ENCODE data around the gene ENTHD1. TPM values are rescaled to one million over a fixed set of nuclear protein-coding genes. Genes with fewer than 3 reads are reported as not detected.
"Not testable (repeated sequence)": the region's sequence is repeated elsewhere in the genome, so short reads cannot be mapped to it uniquely, and the experiment has no call there.

ENTHD1 gene
- total RNA-seq, 2 experiments from 2014 or later, result 0.41 to 0.95 TPM

DNA sequence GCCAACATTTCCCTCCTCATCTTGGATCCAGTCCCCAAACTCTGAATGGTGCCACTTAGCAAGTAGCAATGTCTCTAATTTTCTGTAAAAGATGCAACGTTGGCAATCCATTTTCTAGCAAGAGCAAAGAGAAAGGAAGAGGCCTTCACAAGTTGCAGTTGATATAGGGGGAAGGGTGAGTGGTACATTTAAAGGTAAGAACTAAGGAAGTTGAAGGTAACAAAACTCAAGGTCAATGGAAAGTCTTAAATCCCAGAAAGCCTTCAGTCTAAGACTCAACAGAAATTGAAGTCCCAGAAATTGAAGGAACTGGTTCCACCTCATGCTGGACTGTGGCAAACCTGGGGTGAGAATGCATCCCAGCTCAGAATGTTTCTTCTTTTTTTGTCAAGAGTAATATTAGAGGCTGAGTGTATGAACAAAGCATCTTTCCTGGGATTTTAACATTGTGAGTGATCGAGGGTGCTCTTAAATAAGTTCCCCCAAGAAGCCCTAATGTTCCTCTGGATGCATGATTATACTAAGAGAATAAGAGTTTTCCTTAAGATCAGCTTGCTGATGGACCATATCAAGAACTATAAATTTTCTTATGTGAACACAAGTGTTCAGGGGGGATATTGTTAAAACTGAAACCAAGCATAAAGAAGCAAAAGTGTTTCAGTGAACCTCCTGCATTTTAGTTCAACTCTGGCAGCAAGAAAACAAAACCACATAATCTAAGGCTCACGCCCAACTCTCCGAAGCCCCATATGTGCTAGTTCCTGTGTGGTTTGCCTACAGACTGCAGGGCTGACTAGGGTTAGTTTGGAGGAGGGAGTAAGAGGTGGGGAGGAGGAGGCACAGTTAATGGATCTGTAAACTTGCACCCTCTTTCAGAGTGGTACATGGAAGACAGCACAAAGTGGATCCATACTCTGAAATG, 7.0 kb upstream of the ENTHD1 start, which contains the start of gene GRAP2:
GRAP2 (plus strand) TSS at position 779 of the 922 bp plus-strand sequence. CDS start 46,023 bp downstream, outside the sequence.
- intact Hi-C loops (cut with micrococcal nuclease), result loop anchor here (1.0 to 10.0 kb wide), 4 partner anchors 10 to 586 kb away; partner anchors contain the start of gene RPL3
- peak; percentile 80 for DNase-seq
- CTCF ChIA-PET, result interaction anchor here (0.6 to 3.2 kb wide), 6 partner anchors 16 to 372 kb away, joined by 3 to 10 read pairs (median 4); no protein-coding TSS in a partner anchor
- Mint-ChIP-seq H3K27me3 (no peaks in the 10 kb centered on the region), H3K4me1 (ENCODE audit: low read depth) (peaks cover 18% of the 10 kb centered on the region), H3K4me3 (peak within 1 kb of the TSS; percentile 84), H3K36me3 (peaks cover 11% of the 10 kb centered on the region), H3K27ac (peak within 1 kb of the TSS; percentile 93), H3K9me3 (no peaks in the 10 kb centered on the region)
- POLR2A ChIA-PET, result interaction anchor here (1.2 to 1.8 kb wide), 2 partner anchors 9 to 60 kb away, joined by 4 read pairs; no protein-coding TSS in a partner anchor

DNA sequence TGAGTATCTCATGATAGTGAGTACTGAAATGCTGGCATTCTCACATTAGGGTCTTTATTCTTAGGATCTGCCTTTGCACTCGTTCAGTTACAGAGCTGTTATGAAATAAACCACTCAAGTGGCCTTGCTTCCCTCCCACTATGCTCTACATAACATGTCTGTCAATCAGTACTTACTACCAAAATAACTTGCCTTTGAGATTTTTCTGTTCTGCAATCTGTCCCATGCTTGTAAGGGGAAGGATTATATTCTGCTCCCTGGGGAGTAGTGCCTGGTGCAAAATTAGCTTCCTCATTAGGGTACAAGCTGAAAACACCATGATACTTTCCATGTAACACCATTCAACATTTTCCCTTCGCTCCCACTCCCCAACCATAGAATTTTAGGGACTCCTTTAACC, 5.4 kb upstream of the ENTHD1 start:
- ChIA-PET POLR2A (interaction anchor here (1.1 kb wide), 1 partner anchor 59 kb away, joined by 3 read pairs; no protein-coding TSS in a partner anchor), CTCF (interaction anchor here (1.0 to 3.2 kb wide), 4 partner anchors 36 to 364 kb away, joined by 3 to 10 read pairs (median 4); no protein-coding TSS in a partner anchor)
- H3K4me1 Mint-ChIP-seq (ENCODE audit: low read depth), result peaks cover 18% of the 10 kb centered on the region
- no peak for DNase-seq
- intact Hi-C loops (cut with micrococcal nuclease), result no loop called here
- no peak overlapping the region for H3K27ac Mint-ChIP-seq
- no peaks in the 10 kb centered on the region for H3K9me3 Mint-ChIP-seq
- H3K36me3 Mint-ChIP-seq, result peaks cover 10% of the 10 kb centered on the region
- H3K27me3 Mint-ChIP-seq, result no peaks in the 10 kb centered on the region
- H3K4me3 Mint-ChIP-seq, result no peak overlapping the region

DNA sequence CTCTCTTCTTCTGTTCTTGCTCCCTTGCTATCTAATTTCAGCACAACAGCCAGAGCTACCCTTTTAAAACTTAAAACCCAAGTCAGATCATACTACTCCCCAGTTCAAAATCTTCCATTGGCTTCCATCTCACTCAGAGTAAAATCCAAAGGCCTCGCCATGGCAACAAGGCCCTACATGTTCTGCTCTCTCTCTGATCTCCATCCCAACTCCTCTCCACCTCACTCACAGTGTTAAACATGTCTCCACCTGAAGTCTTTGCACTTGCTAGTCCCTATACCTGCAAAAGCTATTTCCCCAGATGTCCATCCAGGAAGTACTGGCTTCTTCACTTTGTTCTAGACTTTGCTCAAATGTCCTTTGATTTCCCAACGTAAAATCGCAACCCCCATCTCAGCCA, 4.3 kb upstream of the ENTHD1 start:
- no peak overlapping the region for H3K27ac Mint-ChIP-seq
- POLR2A ChIA-PET, result no interaction called here
- no peak overlapping the region for H3K4me3 Mint-ChIP-seq
- intact Hi-C loops (cut with micrococcal nuclease), result no loop called here
- no peaks in the 10 kb centered on the region for H3K9me3 Mint-ChIP-seq
- H3K36me3 Mint-ChIP-seq, result peaks cover 10% of the 10 kb centered on the region
- peaks cover 20% of the 10 kb centered on the region for H3K4me1 Mint-ChIP-seq (ENCODE audit: low read depth)
- DNase-seq, result no peak
- CTCF ChIA-PET, result interaction anchor here (1.4 to 1.8 kb wide), 2 partner anchors 44 to 127 kb away, joined by 3 to 7 read pairs; no protein-coding TSS in a partner anchor
- H3K27me3 Mint-ChIP-seq, result no peaks in the 10 kb centered on the region

DNA sequence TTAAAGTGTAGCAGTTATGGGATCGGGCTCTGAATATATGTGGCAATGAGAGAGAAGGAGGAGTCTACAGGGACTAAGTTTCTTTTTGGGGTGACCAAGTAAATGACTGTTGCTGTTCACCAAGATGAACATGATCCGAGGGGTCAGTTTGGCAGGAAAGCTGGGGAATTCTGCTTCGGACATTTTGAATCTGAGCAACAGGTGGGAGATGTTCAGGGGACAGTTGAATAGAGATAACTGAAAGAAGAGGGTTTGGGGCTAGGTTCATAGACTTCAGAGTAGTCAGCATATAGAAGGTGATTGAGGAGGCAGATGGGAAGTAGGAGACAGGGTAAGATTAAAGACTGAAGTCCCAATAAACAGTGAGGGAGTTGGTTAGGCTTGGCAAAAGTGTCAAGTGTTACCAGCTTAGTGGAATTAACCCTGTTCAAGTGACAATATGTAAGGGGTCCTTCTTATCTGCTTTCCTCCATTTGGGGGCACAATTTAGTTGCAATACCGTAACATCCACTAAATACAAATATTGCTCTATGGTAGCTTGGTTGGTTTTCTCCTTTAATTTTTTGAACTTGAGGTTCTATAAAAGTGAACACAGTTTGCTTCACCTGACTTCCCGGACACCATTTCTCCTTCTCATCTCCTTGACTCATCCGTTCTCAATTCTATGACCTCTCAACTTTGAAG, 2.9 kb upstream of the ENTHD1 start:
- ChIA-PET POLR2A (interaction anchor here (0.5 kb wide), 1 partner anchor 39 kb away, joined by 3 read pairs; no protein-coding TSS in a partner anchor), CTCF (interaction anchor here (1.0 to 1.8 kb wide), 3 partner anchors 128 to 361 kb away, joined by 3 to 7 read pairs (median 3); no protein-coding TSS in a partner anchor)
- Mint-ChIP-seq H3K4me1 (ENCODE audit: low read depth) (peaks cover 30% of the 10 kb centered on the region), H3K27me3 (no peaks in the 10 kb centered on the region), H3K4me3 (no peak overlapping the region), H3K36me3 (peaks cover under 1% of the 10 kb centered on the region), H3K9me3 (no peaks in the 10 kb centered on the region), H3K27ac (no peak overlapping the region)
- intact Hi-C loops (cut with micrococcal nuclease), result no loop called here
- DNase-seq, result no peak

DNA sequence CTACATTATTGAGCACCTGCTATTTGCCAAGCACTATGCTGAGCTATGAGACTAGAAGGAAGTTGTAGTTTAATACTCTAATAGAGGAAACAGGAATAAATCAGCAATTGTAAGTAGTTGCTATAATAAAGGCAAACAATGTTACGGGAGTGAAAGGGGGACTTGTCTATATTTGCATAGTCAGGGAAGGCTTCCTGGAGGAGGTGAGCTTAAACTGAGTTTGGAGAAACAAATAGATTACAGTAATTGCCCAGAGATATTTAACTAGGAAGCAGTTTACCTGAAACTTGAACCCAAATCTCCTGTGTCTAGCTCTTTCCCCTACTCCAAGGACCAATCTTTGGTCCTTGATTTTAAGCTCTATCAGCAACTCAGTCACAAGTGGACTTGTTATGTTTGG, 2.1 kb upstream of the ENTHD1 start:
- H3K4me1 Mint-ChIP-seq (ENCODE audit: low read depth), result peaks cover 27% of the 10 kb centered on the region
- H3K27me3 Mint-ChIP-seq, result no peaks in the 10 kb centered on the region
- POLR2A ChIA-PET, result no interaction called here
- intact Hi-C loops (cut with micrococcal nuclease), result no loop called here
- CTCF ChIA-PET, result interaction anchor here (0.7 to 1.1 kb wide), 2 partner anchors 129 to 141 kb away, joined by 3 read pairs; no protein-coding TSS in a partner anchor
- H3K36me3 Mint-ChIP-seq, result no peaks in the 10 kb centered on the region
- H3K27ac Mint-ChIP-seq, result no peak overlapping the region
- no peak for DNase-seq
- no peaks in the 10 kb centered on the region for H3K9me3 Mint-ChIP-seq
- no peak overlapping the region for H3K4me3 Mint-ChIP-seq

DNA sequence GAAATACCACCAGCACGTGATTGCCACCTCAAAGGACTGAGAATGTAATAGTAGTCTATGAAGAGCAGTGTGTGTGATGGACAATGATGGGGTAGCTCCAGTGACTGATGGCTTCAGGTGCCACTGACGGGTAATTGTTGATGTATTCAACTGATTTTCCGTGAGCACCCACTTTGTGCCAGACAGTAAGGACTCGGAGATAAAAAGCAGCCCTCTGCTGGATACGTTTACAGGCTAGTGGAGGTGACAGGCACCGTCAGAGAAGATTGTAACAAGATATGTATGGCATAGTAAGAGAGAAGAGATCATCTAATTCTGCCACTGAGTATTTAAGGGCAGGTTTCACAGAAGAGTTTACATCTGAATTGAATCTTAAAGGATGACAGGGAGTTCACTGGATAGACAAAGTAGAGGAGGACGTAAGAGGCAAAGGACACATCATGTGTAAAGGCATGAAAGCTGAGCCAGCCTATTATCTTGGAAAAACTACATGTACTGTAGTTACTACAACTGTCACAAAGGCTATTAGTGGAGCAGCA, 1.1 kb upstream of the ENTHD1 start:
- no peaks in the 10 kb centered on the region for H3K9me3 Mint-ChIP-seq
- H3K27me3 Mint-ChIP-seq, result no peaks in the 10 kb centered on the region
- CTCF ChIA-PET, result no interaction called here
- H3K4me1 Mint-ChIP-seq (ENCODE audit: low read depth), result peaks cover 18% of the 10 kb centered on the region
- intact Hi-C loops (cut with micrococcal nuclease), result no loop called here
- H3K4me3 Mint-ChIP-seq, result no peak overlapping the region
- H3K27ac Mint-ChIP-seq, result no peak overlapping the region
- POLR2A ChIA-PET, result no interaction called here
- DNase-seq, result no peak
- H3K36me3 Mint-ChIP-seq, result no peaks in the 10 kb centered on the region

DNA sequence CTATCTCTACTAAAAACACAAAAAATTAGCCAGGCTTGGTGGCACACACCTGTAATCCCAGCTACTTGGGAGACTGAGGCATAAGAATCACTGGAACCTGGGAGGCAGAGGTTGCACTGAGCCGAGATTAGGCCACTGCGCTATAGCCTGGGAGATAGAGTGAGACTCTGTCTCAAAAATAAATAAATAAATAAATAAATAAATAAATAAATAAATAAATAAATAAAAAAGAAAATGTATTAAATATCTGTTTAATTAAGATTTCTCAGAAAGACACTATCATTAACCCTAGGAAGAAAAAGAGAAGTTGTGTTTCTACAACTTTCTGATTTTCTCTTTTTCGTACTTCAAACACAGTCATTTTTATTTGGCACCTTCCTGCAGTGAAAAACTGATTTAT, 3.6 kb downstream of the ENTHD1 start:
- H3K27ac Mint-ChIP-seq; H3K4me3 Mint-ChIP-seq; intact Hi-C loops (cut with micrococcal nuclease); POLR2A ChIA-PET; DNase-seq; H3K27me3 Mint-ChIP-seq; H3K9me3 Mint-ChIP-seq; H3K36me3 Mint-ChIP-seq: not testable (repeated sequence)
- peaks cover 12% of the 10 kb centered on the region for H3K4me1 Mint-ChIP-seq (ENCODE audit: low read depth)
- CTCF ChIA-PET, result interaction anchor here (1.0 kb wide), 1 partner anchor 135 kb away, joined by 3 read pairs; no protein-coding TSS in a partner anchor

DNA sequence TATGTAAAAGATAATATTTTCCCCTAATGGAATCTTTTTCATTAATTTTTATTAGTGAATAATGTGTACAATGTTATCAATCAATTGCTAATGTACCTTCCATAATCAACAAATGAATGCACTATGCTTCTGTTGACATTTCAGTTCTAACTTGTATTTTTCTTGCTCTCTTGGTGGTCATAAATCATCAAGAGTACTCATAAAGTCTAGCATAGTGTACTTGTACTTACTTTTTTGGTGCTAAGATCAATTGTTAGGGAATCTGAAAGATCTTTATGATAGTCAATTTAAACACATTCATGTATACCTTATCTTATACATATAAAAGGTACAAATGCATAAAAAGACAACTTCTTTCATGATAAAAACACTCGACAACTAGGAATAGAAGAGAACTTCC, 10.5 kb downstream of the ENTHD1 start:
- Mint-ChIP-seq H3K9me3 (no peaks in the 10 kb centered on the region), H3K27me3 (no peaks in the 10 kb centered on the region), H3K4me1 (ENCODE audit: low read depth) (peaks cover 2% of the 10 kb centered on the region), H3K4me3 (no peak overlapping the region), H3K27ac (no peak overlapping the region), H3K36me3 (no peaks in the 10 kb centered on the region)
- POLR2A ChIA-PET, result no interaction called here
- DNase-seq, result no peak
- CTCF ChIA-PET, result no interaction called here
- intact Hi-C loops (cut with micrococcal nuclease), result no loop called here

DNA sequence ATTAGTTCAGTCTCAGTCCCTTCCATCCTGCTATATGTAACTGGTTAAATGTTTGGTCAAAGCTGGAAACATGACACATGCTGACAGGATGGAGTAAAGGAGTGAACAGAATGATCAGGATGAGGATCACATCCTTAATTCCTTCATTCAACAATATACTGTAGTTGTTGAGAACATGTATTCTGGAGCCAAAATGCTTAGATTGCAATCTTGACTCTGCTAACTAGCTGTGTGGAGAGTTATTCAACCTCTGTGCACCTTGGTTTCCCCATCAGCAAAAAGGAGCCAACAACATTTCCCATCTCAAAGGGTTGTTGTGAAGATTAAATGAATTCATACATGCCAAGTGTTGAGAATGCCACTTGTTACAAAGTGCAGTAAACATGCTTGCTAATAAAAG, 12.8 kb downstream of the ENTHD1 start:
- no peaks in the 10 kb centered on the region for H3K9me3 Mint-ChIP-seq
- no peak overlapping the region for H3K4me3 Mint-ChIP-seq
- H3K4me1 Mint-ChIP-seq (ENCODE audit: low read depth), result peaks cover 4% of the 10 kb centered on the region
- no peaks in the 10 kb centered on the region for H3K36me3 Mint-ChIP-seq
- no peak for DNase-seq
- intact Hi-C loops (cut with micrococcal nuclease), result no loop called here
- no peak overlapping the region for H3K27ac Mint-ChIP-seq
- POLR2A ChIA-PET, result no interaction called here
- CTCF ChIA-PET, result no interaction called here
- no peaks in the 10 kb centered on the region for H3K27me3 Mint-ChIP-seq

DNA sequence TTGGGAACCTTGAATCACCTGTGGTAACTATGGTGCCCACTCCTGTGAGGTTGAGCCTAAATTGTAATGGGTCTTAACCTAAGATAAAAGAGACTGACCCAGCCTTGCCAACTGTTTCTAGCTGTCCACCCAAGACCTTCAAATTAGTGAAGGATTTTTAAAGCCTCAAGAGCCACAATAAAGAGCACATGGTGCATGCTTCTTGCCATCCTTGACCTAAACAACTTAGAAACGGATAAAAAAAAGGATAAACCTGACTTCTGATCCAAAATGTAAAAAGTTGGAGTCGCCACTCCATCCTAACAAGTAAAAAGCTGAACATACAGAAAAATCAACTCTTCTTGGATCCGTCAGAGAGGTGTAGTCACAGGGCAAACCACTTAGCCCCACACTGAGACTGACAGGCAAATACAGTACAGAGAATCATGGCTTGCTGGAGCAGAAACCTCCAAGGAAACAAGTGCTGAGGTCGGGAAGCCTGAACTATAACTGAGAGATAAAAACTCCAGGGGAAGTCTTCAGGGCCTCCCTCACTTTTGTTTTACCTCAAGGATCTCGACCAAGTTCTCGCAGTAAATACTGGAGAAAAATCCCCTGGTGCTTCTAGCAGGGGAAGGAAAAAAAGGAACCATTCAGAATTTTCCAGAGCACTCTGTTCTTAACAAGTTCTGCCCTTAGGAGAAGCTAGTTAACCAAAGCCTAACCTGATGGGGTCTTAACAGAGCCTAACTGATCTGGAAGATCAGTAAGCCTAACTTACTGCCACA, 16.3 kb downstream of the ENTHD1 start:
- Mint-ChIP-seq H3K27me3 (no peaks in the 10 kb centered on the region), H3K36me3 (no peaks in the 10 kb centered on the region), H3K27ac (no peak overlapping the region), H3K4me1 (ENCODE audit: low read depth) (peaks cover 11% of the 10 kb centered on the region), H3K4me3 (no peak overlapping the region), H3K9me3 (no peaks in the 10 kb centered on the region)
- DNase-seq, result no peak
- POLR2A ChIA-PET, result interaction anchor here (0.6 kb wide), 1 partner anchor 18 kb away, joined by 3 read pairs; no protein-coding TSS in a partner anchor
- CTCF ChIA-PET, result no interaction called here
- intact Hi-C loops (cut with micrococcal nuclease), result no loop called here

DNA sequence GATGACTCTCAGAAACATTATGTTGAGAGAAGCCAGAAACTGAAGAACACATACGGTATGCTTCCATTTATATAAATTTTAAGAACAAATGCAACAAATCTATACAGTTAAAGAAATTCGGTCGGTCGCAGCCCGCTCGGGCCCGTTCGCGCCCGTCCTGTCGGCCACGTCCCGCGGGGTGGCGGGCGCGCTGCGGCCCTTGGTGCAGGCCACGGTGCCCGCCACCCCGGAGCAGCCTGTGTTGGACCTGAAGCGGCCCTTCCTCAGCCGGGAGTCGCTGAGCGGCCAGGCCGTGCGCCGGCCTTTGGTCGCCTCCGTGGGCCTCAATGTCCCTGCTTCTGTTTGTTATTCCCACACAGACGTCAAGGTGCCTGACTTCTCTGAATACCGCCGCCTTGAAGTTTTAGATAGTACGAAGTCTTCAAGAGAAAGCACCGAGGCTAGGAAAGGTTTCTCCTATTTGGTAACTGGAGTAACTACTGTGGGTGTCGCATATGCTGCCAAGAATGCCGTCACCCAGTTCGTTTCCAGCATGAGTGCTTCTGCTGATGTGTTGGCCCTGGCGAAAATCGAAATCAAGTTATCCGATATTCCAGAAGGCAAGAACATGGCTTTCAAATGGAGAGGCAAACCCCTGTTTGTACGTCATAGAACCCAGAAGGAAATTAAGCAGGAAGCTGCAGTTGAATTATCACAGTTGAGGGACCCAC, 18.2 kb downstream of the ENTHD1 start:
- DNase-seq; H3K27ac Mint-ChIP-seq; H3K9me3 Mint-ChIP-seq; intact Hi-C loops (cut with micrococcal nuclease); H3K36me3 Mint-ChIP-seq; CTCF ChIA-PET; H3K27me3 Mint-ChIP-seq; POLR2A ChIA-PET; H3K4me3 Mint-ChIP-seq: not testable (repeated sequence)
- peaks cover 11% of the 10 kb centered on the region for H3K4me1 Mint-ChIP-seq (ENCODE audit: low read depth)
